Skeletal muscle cell (primary cell): Measurements from ENCODE around the gene TEX48.

Experiments
- DNase-seq: peaks from one replicate; pipeline ENCODE4 v3.0.0-alpha.2; 2010; ENCODE audit warnings: low read depth
- H3K4me3 ChIP-seq: 2 replicates; pipeline ENCODE4 v1.5.1; 2011; ENCODE audit warnings: low read depth, mild to moderate bottlenecking, control low read depth, low read length, moderate library complexity

Gene TEX48

GRCh38 chr9:114681594-114682332 lies at the start of gene TEX48:
TEX48 (minus strand) TSS chr9:114682192; CDS start chr9:114671723, 10,469 bp downstream.
- H3K4me3 ChIP-seq: no peak within 1 kb of the TSS
- no peak for DNase-seq

GRCh38 chr9:114731701-114732100 lies 49.7 kb upstream of the TEX48 start:
- no peak overlapping the region for H3K4me3 ChIP-seq
- no peak for DNase-seq

GRCh38 chr9:114729706-114730105 lies 47.7 kb upstream of the TEX48 start:
- DNase-seq: no peak
- no peak overlapping the region for H3K4me3 ChIP-seq

GRCh38 chr9:114725930-114726329 lies 43.9 kb upstream of the TEX48 start:
- H3K4me3 ChIP-seq: no peak overlapping the region
- DNase-seq: no peak

GRCh38 chr9:114724744-114725143 lies 42.8 kb upstream of the TEX48 start:
- DNase-seq: no peak
- no peak overlapping the region for H3K4me3 ChIP-seq

- no peak for DNase-seq
- H3K4me3 ChIP-seq: no peak overlapping the region
Measured at GRCh38 chr9:114723931-114724330, 41.9 kb upstream of the TEX48 start.

GRCh38 chr9:114722937-114723620 lies 41.1 kb upstream of the TEX48 start:
- H3K4me3 ChIP-seq: no peak overlapping the region
- no peak for DNase-seq

- H3K4me3 ChIP-seq: no peak overlapping the region
- DNase-seq: no peak
Measured at GRCh38 chr9:114722081-114722621, 40.2 kb upstream of the TEX48 start.

GRCh38 chr9:114721491-114722079 lies 39.6 kb upstream of the TEX48 start:
- no peak for DNase-seq
- H3K4me3 ChIP-seq: no peak overlapping the region

- no peak for DNase-seq
- H3K4me3 ChIP-seq: no peak overlapping the region
Measured at GRCh38 chr9:114720086-114720676, 38.2 kb upstream of the TEX48 start.

- H3K4me3 ChIP-seq: no peak overlapping the region
- no peak for DNase-seq
Measured at GRCh38 chr9:114719290-114719689, 37.3 kb upstream of the TEX48 start.

GRCh38 chr9:114718801-114719221 lies 36.8 kb upstream of the TEX48 start:
- no peak overlapping the region for H3K4me3 ChIP-seq
- DNase-seq: no peak

GRCh38 chr9:114717908-114718486 lies 36.0 kb upstream of the TEX48 start:
- H3K4me3 ChIP-seq: no peak overlapping the region

GRCh38 chr9:114709636-114710035 lies 27.6 kb upstream of the TEX48 start:
- H3K4me3 ChIP-seq: no peak overlapping the region
- DNase-seq: no peak

More at GRCh38 chr9:114717908-114718486, 36.0 kb upstream of the TEX48 start:
- no peak for DNase-seq

- no peak for DNase-seq
- no peak overlapping the region for H3K4me3 ChIP-seq
Measured at GRCh38 chr9:114706711-114707110, 24.7 kb upstream of the TEX48 start.

- H3K4me3 ChIP-seq: no peak overlapping the region
- no peak for DNase-seq
Measured at GRCh38 chr9:114701988-114702387, 20.0 kb upstream of the TEX48 start.

GRCh38 chr9:114697951-114698351 lies 16.0 kb upstream of the TEX48 start:
- DNase-seq: no peak

GRCh38 chr9:114696814-114697544 lies 15.0 kb upstream of the TEX48 start:
- no peak for DNase-seq
- no peak overlapping the region for H3K4me3 ChIP-seq

More at GRCh38 chr9:114697951-114698351, 16.0 kb upstream of the TEX48 start:
- H3K4me3 ChIP-seq: no peak overlapping the region

- DNase-seq: no peak
- H3K4me3 ChIP-seq: no peak overlapping the region
Measured at GRCh38 chr9:114695948-114696347, 14.0 kb upstream of the TEX48 start.
